Natural killer cell (primary cell): ENCODE data around the gene CMTM8. TPM values are rescaled to one million over a fixed set of nuclear protein-coding genes. Genes with fewer than 3 reads are reported as not detected.

ENCODE experiments used
- ATAC-seq, 3 donors: fragments of 150-1000 bp in 2 of 3; fragments of 200-7000 bp in 1 of 3; cut with Tn5 transposase; 1 replicate in 1 of 3; 2 replicates in 2 of 3; pipeline ENCODE4 v1.10.0; 2021; ENCODE audit warnings: mild to moderate bottlenecking in 2 of 3, moderate library complexity in 2 of 3
- DNase-seq, 2 donors: peaks; one replicate each; pipeline versions ENCODE4 v3.0.0 to v3.0.0-alpha.2; 2013 to 2021; ENCODE audit warnings: mixed read lengths in 1 of 2
- H3K27ac ChIP-seq: one replicate; pipeline ENCODE4 v1.5.1; 2013; ENCODE audit warnings: mild to moderate bottlenecking, low read length
- H3K27me3 ChIP-seq: one replicate; pipeline ENCODE4 v1.6.1; 2013; ENCODE audit warnings: low read length; ENCODE audit not compliant: control insufficient read depth, insufficient read depth
- H3K36me3 ChIP-seq: one replicate; pipeline ENCODE4 v1.6.1; 2013; ENCODE audit warnings: low read length; ENCODE audit not compliant: control insufficient read depth, insufficient read depth
- H3K4me1 ChIP-seq: one replicate; pipeline ENCODE4 v1.6.1; 2013; ENCODE audit warnings: low read length; ENCODE audit not compliant: control insufficient read depth, insufficient read depth
- H3K4me3 ChIP-seq: one replicate; pipeline ENCODE4 v1.5.1; 2013; ENCODE audit warnings: low read length
- H3K9me3 ChIP-seq: one replicate; pipeline ENCODE4 v1.6.1; 2013; ENCODE audit warnings: low read length; ENCODE audit not compliant: control insufficient read depth, insufficient read depth
- H3K27ac Mint-ChIP-seq, 2 donors: one replicate each; pipeline ENCODE4 v1.8.0; 2022; ENCODE audit warnings: mild to moderate bottlenecking in 2 of 2, mixed read lengths in 2 of 2, moderate library complexity in 1 of 2
- H3K27me3 Mint-ChIP-seq, 2 donors: one replicate each; pipeline ENCODE4 v1.8.0; 2022; ENCODE audit warnings: low read depth in 2 of 2, mixed read lengths in 2 of 2
- H3K36me3 Mint-ChIP-seq: one replicate; pipeline ENCODE4 v1.8.0; 2022; ENCODE audit warnings: mixed read lengths
- H3K4me1 Mint-ChIP-seq, 2 donors: one replicate each; pipeline ENCODE4 v1.8.0; 2022; ENCODE audit warnings: mixed read lengths in 2 of 2
- H3K4me3 Mint-ChIP-seq: one replicate; pipeline ENCODE4 v1.8.0; 2022; ENCODE audit warnings: mild to moderate bottlenecking, moderate library complexity, mixed read lengths
- H3K9me3 Mint-ChIP-seq, 2 donors: one replicate each; pipeline ENCODE4 v1.8.0; 2022; ENCODE audit warnings: mixed read lengths in 2 of 2
- CTCF ChIP-seq: fragments of 200-600 bp; IDR thresholded peaks from one replicate; pipeline ENCODE4 v1.8.0; 2022; ENCODE audit warnings: antibody characterized with exemption
- WGBS: methylation state at CpG from one replicate; pipeline ENCODE4 v1.1.7; 2013; ENCODE audit warnings: missing lambda C conversion rate; ENCODE audit not compliant: insufficient coverage; 5-methylcytosine and 5-hydroxymethylcytosine counted together
- intact Hi-C: fragments of 100-400 bp; cut with micrococcal nuclease; formaldehyde crosslinking; loops from one replicate; pipeline ENCODE4 v1.14.2; 2022
- total RNA-seq, 4 donors: library from RNA; stranded (reverse); fragments of 120-200 nt in 1 of 4; gene quantifications; one replicate each; pipeline versions ENCODE4 v1.2.3 to v1.2.4, GENCODE V29; 2013 to 2022

The CMTM8 gene
- total RNA-seq, 3 donors from 2014 or later (not counting 1 experiment from before 2014, with no cell fraction given): 0.31 to 0.88 (median 0.83) TPM

DNA sequence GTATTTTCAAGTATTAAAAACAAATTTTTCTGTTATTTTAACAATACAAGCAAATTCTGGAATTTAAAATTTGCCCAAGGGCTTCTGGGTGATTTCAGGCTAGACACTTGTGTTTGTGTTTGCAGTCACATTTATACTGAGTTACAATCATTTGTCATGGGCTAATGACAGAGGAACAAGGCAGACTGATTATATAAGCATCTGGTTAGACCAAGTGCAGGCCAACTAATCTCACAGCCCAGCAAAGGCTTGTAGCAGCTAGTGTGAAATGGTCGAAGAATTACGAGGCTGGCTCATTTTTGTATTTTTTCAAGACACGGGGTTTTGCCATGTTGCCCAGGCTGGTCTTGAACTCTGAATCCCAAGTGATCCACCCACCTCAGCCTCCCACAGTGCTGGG is 52.1 kb downstream of the CMTM8 start:
- no peak overlapping the region for H3K4me3 Mint-ChIP-seq
- ATAC-seq (no peak), DNase-seq (no peak)
- Histone ChIP-seq H3K9me3 (no peaks in the 10 kb centered on the region), H3K4me3 (no peak overlapping the region), H3K4me1 (peaks cover 10% of the 10 kb centered on the region), H3K36me3 (no peaks in the 10 kb centered on the region), H3K27me3 (no peaks in the 10 kb centered on the region), H3K27ac (no peak overlapping the region)
- intact Hi-C loops: loop anchor here (10.0 kb wide), 1 partner anchor 374 kb away; no protein-coding TSS in a partner anchor
- H3K36me3 Mint-ChIP-seq: no peaks in the 10 kb centered on the region
- H3K4me1 Mint-ChIP-seq: peaks cover 12 to 20% of the 10 kb centered on the region in 2 donors
- H3K27ac Mint-ChIP-seq: no peak overlapping the region
- peaks cover 0 to 3% of the 10 kb centered on the region in 2 donors for H3K27me3 Mint-ChIP-seq
- WGBS: 94% methylated on average over 3 of the region's 3 CpGs
- no peak for TF ChIP-seq CTCF
- no peaks in the 10 kb centered on the region for H3K9me3 Mint-ChIP-seq

DNA sequence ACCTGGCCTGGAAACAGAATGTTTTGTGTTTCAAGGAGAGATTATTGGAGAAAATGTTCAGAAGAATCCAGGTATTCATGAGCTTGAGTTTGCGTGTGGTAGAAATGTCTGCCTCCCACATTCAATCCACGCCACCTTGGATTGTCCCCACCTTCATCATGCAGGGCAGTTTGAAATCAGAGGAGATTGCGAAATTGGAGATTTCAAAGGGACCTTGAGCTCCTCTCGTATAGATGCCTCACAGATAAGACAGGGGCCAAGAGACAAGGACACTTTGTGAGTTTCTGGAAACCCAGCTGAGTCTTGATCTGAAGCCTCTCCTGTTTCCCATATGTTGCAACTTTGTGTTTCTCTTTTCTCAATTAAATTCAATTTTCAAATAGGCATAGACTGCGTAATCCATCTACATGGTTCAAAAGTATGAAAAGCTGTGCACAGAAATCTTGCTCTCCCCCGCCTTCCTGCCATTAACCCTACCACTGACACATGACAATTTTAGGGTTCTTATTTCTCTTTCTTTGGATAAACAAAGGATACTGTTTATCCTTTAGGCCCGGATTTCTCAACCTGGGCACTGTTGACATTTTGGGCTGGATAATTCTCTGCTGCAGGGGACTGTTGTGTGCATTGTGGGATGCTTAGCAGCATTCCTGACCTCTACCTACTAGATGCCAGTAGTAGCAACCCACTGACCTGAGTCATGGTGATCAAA is 53.8 kb downstream of the CMTM8 start:
- TF ChIP-seq CTCF: no peak
- no peak for DNase-seq
- Mint-ChIP-seq H3K27ac (no peak overlapping the region), H3K36me3 (no peaks in the 10 kb centered on the region), H3K4me1 (peaks cover 8 to 16% of the 10 kb centered on the region in 2 donors), H3K4me3 (no peak overlapping the region), H3K27me3 (peaks cover 0 to 3% of the 10 kb centered on the region in 2 donors), H3K9me3 (no peaks in the 10 kb centered on the region)
- intact Hi-C loops: loop anchor here (10.0 kb wide), 1 partner anchor 373 kb away; no protein-coding TSS in a partner anchor
- Histone ChIP-seq H3K27me3 (no peaks in the 10 kb centered on the region), H3K27ac (no peak overlapping the region), H3K4me3 (no peak overlapping the region), H3K36me3 (no peaks in the 10 kb centered on the region), H3K9me3 (no peaks in the 10 kb centered on the region), H3K4me1 (peaks cover 9% of the 10 kb centered on the region)
- WGBS: 82% methylated on average over 7 of the region's 7 CpGs
- ATAC-seq: no peak

- H3K9me3 Mint-ChIP-seq: no peaks in the 10 kb centered on the region
- TF ChIP-seq CTCF: no peak
- no peaks in the 10 kb centered on the region for H3K36me3 ChIP-seq
- no peak overlapping the region for H3K27ac Mint-ChIP-seq
- H3K27me3 Mint-ChIP-seq: peaks cover 0 to 3% of the 10 kb centered on the region in 2 donors
- H3K4me1 ChIP-seq: peaks cover 7% of the 10 kb centered on the region
- WGBS: 76% methylated on average over 3 of the region's 3 CpGs
- no peaks in the 10 kb centered on the region for H3K27me3 ChIP-seq
- DNase-seq (no peak), ATAC-seq (no peak)
- H3K9me3 ChIP-seq: no peaks in the 10 kb centered on the region
- H3K4me1 Mint-ChIP-seq: peaks cover 4 to 12% of the 10 kb centered on the region in 2 donors
- intact Hi-C loops: loop anchor here (10.0 kb wide), 1 partner anchor 371 kb away; no protein-coding TSS in a partner anchor
- no peak overlapping the region for H3K4me3 ChIP-seq
- H3K4me3 Mint-ChIP-seq: no peak overlapping the region
- H3K27ac ChIP-seq: no peak overlapping the region
- H3K36me3 Mint-ChIP-seq: no peaks in the 10 kb centered on the region
Measured at GRCh38 chr3:32293903-32294302, 55.4 kb downstream of the CMTM8 start.
